ENCODE measurements around the gene GLT8D2. TPM values are rescaled to one million over a fixed set of nuclear protein-coding genes. Genes with fewer than 3 reads are reported as not detected.

GLT8D2 gene
- total and polyA plus RNA-seq, 2 of the 13 experiments (the other 11 are each of a cell fraction or from before 2014, with no cell fraction given), result not detected

GRCh38 chr12:103956509-103957027 lies 93.4 kb downstream of the GLT8D2 start (continued):
- TF ChIP-seq ZNF138 (CRISPR knock-in tag; IDR thresholded peaks at IDR 0.05; ENCODE audit: low read depth) (no peak; the same call in 1 of the 2 replicates), NFKBIZ (CRISPR knock-in tag; IDR thresholded peaks at IDR 0.05) (no peak), ZNF839 (CRISPR knock-in tag; IDR thresholded peaks at IDR 0.05; ENCODE audit: borderline replicate concordance) (no peak), ZNF607 (CRISPR knock-in tag; IDR thresholded peaks at IDR 0.05; ENCODE audit: borderline replicate concordance) (0 out of 2 replicates have a peak, but pooled peaks have one; percentile 33), MIER2 (CRISPR knock-in tag; IDR thresholded peaks at IDR 0.05) (no peak), RAD51 (IDR thresholded peaks at IDR 0.05; ENCODE audit: borderline replicate concordance) (no peak), ZNF512 (CRISPR knock-in tag; IDR thresholded peaks at IDR 0.05) (no peak), ZSCAN22 (CRISPR knock-in tag; IDR thresholded peaks at IDR 0.05) (no peak), NR1H2 (CRISPR knock-in tag; IDR thresholded peaks at IDR 0.05; ENCODE audit: borderline replicate concordance, low read depth) (0 out of 2 replicates have a peak, but pooled peaks have one; percentile 1), ZBTB40 (IDR thresholded peaks at IDR 0.05) (no peak), ZBTB40 (CRISPR knock-in tag; IDR thresholded peaks at IDR 0.05) (no peak), ZNF431 (CRISPR knock-in tag; IDR thresholded peaks at IDR 0.05; ENCODE audit: borderline replicate concordance, low read depth) (no peak; the same call in 1 of the 2 replicates), ZNF12 (CRISPR knock-in tag; IDR thresholded peaks at IDR 0.05) (no peak; the same call in 1 of the 2 replicates), HDAC6 (IDR thresholded peaks at IDR 0.05; ENCODE audit: low read depth, low read length) (no peak), IRF9 (CRISPR knock-in tag; IDR thresholded peaks at IDR 0.05; ENCODE audit: borderline replicate concordance) (no peak; the same call in 1 of the 2 replicates), RAD21 (CRISPR knock-in tag; IDR thresholded peaks at IDR 0.05) (no peak), FOXK1 (CRISPR knock-in tag; IDR thresholded peaks at IDR 0.05; ENCODE audit: borderline replicate concordance, low read depth) (no peak), XBP1 (CRISPR knock-in tag; IDR thresholded peaks at IDR 0.05) (no peak), NFIC (IDR thresholded peaks at IDR 0.05; ENCODE audit: low read length) (no peak), KAT2B (IDR thresholded peaks at IDR 0.05; ENCODE audit: borderline replicate concordance, low read depth, low read length) (no peak)
